Measurements from ENCODE around the gene MUC4. TPM values are rescaled to one million over a fixed set of nuclear protein-coding genes. Genes with fewer than 3 reads are reported as not detected.
"Not testable (repeated sequence)": the region's sequence is repeated elsewhere in the genome, so short reads cannot be mapped to it uniquely, and the experiment has no call there.

Gene MUC4
- total RNA-seq, 4 donors from 2014 or later, result 0.26 to 1.0 (median 0.30) TPM

GRCh38 chr3:195806916-195807231, 4.9 kb downstream of the MUC4 start:
- Histone ChIP-seq H3K27me3 (no peaks in the 10 kb centered on the region), H3K4me1 (peaks cover 0 to 8% of the 10 kb centered on the region in 2 donors), H3K9me3 (no peaks in the 10 kb centered on the region), H3K27ac (no peak overlapping the region), H3K36me3 (no peaks in the 10 kb centered on the region), H3K4me3 (no peak overlapping the region)
- intact Hi-C loops (cut with DNase I; ENCODE audit: low total_unique reads), result no loop called here
- no peak for TF ChIP-seq CTCF (IDR thresholded peaks at IDR 0.05)
- no peak for TF ChIP-seq POLR2A (IDR thresholded peaks at IDR 0.05)
- no peak for DNase-seq

GRCh38 chr3:195806211-195806915, 5.4 kb downstream of the MUC4 start:
- no peak for TF ChIP-seq POLR2A (IDR thresholded peaks at IDR 0.05)
- no peak for TF ChIP-seq CTCF (IDR thresholded peaks at IDR 0.05)
- Histone ChIP-seq H3K36me3 (no peaks in the 10 kb centered on the region), H3K27me3 (no peaks in the 10 kb centered on the region), H3K4me3 (no peak overlapping the region), H3K4me1 (peaks cover 0 to 8% of the 10 kb centered on the region in 2 donors), H3K9me3 (no peaks in the 10 kb centered on the region), H3K27ac (no peak overlapping the region)
- intact Hi-C loops (cut with DNase I; ENCODE audit: low total_unique reads), result no loop called here
- no peak for DNase-seq

- H3K27ac ChIP-seq; H3K36me3 ChIP-seq; H3K4me1 ChIP-seq; H3K4me3 ChIP-seq; intact Hi-C loops (cut with DNase I; ENCODE audit: low total_unique reads); H3K9me3 ChIP-seq; H3K27me3 ChIP-seq; DNase-seq: not testable (repeated sequence)
Measured at GRCh38 chr3:195805588-195805987, 6.1 kb downstream of the MUC4 start.

- intact Hi-C loops (cut with DNase I; ENCODE audit: low total_unique reads), result no loop called here
- H3K27ac ChIP-seq, result no peak overlapping the region
- TF ChIP-seq CTCF (IDR thresholded peaks at IDR 0.05) (no peak), POLR2A (IDR thresholded peaks at IDR 0.05) (no peak)
- H3K4me3 ChIP-seq, result no peak overlapping the region
- H3K36me3 ChIP-seq, result no peaks in the 10 kb centered on the region
- no peaks in the 10 kb centered on the region for H3K9me3 ChIP-seq
- DNase-seq, result no peak
- H3K4me1 ChIP-seq, result peaks cover 0 to 8% of the 10 kb centered on the region in 2 donors
- H3K27me3 ChIP-seq, result no peaks in the 10 kb centered on the region
Measured at GRCh38 chr3:195805181-195805580, 6.5 kb downstream of the MUC4 start.

GRCh38 chr3:195803289-195803908, 8.3 kb downstream of the MUC4 start:
- Histone ChIP-seq H3K27me3 (no peaks in the 10 kb centered on the region), H3K9me3 (no peaks in the 10 kb centered on the region), H3K4me3 (peak overlapping the region; percentile 5 to 33), H3K36me3 (no peaks in the 10 kb centered on the region), H3K4me1 (peaks cover 0 to 8% of the 10 kb centered on the region in 2 donors), H3K27ac (peak overlapping the region; percentile 63 to 81)
- TF ChIP-seq CTCF (IDR thresholded peaks at IDR 0.05), result no peak
- TF ChIP-seq POLR2A (IDR thresholded peaks at IDR 0.05), result no peak
- intact Hi-C loops (cut with DNase I; ENCODE audit: low total_unique reads), result no loop called here
- DNase-seq, result peak; percentile 53 to 56
